Renal pelvis (tissue), 4 donors: ENCODE results near the gene SUPT5H. TPM values are rescaled to one million over a fixed set of nuclear protein-coding genes. Genes with fewer than 3 reads are reported as not detected.

Experiments used
- DNase-seq: peaks from one replicate; pipeline ENCODE4 v3.0.0-alpha.2; 2013
- polyA plus RNA-seq, 3 donors: library from polyadenylated mRNA; unstranded; fragments of 120-200 nt; gene quantifications; one replicate each; pipeline ENCODE4 v1.2.1, GENCODE V29; 2013; ENCODE audit not compliant: insufficient read length in 3 of 3

The SUPT5H gene
- polyA plus RNA-seq, 3 donors: 149 to 158 (median 149) TPM

GRCh38 chr19:39492225-39492624 is 46.8 kb downstream of the SUPT5H start:
- DNase-seq: no peak

GRCh38 chr19:39492788-39493187 is 47.4 kb downstream of the SUPT5H start:
- no peak for DNase-seq

- DNase-seq: no peak
Observed at GRCh38 chr19:39494661-39495060, 49.3 kb downstream of the SUPT5H start.

GRCh38 chr19:39496063-39496462 is 50.7 kb downstream of the SUPT5H start:
- no peak for DNase-seq

- no peak for DNase-seq
Observed at GRCh38 chr19:39497701-39497995, 52.3 kb downstream of the SUPT5H start.

GRCh38 chr19:39497996-39498797 is 52.8 kb downstream of the SUPT5H start:
- no peak for DNase-seq

- no peak for DNase-seq
Observed at GRCh38 chr19:39498798-39499642, 53.6 kb downstream of the SUPT5H start, which contains the start of gene DLL3. TSS of gene DLL3 (plus strand) at chr19:39498947. CDS start at chr19:39498975, 28 bp downstream.

- DNase-seq: no peak
Observed at GRCh38 chr19:39499932-39500331, 54.5 kb downstream of the SUPT5H start.

- no peak for DNase-seq
Observed at GRCh38 chr19:39500543-39500942, 55.2 kb downstream of the SUPT5H start.

GRCh38 chr19:39501340-39501739 is 56.0 kb downstream of the SUPT5H start:
- no peak for DNase-seq

GRCh38 chr19:39502640-39503417 is 57.4 kb downstream of the SUPT5H start:
- no peak for DNase-seq

GRCh38 chr19:39506598-39506943 is 61.2 kb downstream of the SUPT5H start:
- no peak for DNase-seq

GRCh38 chr19:39506944-39507714 is 61.7 kb downstream of the SUPT5H start:
- DNase-seq: peak; percentile 74

- no peak for DNase-seq
Observed at GRCh38 chr19:39507715-39508364, 62.5 kb downstream of the SUPT5H start.

- DNase-seq: no peak
Observed at GRCh38 chr19:39508629-39509028, 63.2 kb downstream of the SUPT5H start.

- DNase-seq: no peak
Observed at GRCh38 chr19:39509233-39509632, 63.9 kb downstream of the SUPT5H start.

- no peak for DNase-seq
Observed at GRCh38 chr19:39512988-39513387, 67.6 kb downstream of the SUPT5H start.

GRCh38 chr19:39514840-39515550 is 69.6 kb downstream of the SUPT5H start, which contains the start of gene SELENOV:
TSS of gene SELENOV (plus strand) at chr19:39515139. CDS start at chr19:39515213, 74 bp downstream.
- peak; percentile 66 for DNase-seq

GRCh38 chr19:39515551-39516191 is 70.3 kb downstream of the SUPT5H start:
- DNase-seq: no peak

- no peak for DNase-seq
Observed at GRCh38 chr19:39516270-39516669, 70.9 kb downstream of the SUPT5H start.
